K562 (cell line): ENCODE data around the gene MCM5. TPM values are rescaled to one million over a fixed set of nuclear protein-coding genes. Genes with fewer than 3 reads are reported as not detected.

ENCODE experiments used
- ATAC-seq: fragments of 200-7000 bp; cut with Tn5 transposase; 3 replicates; pipeline ENCODE4 v1.9.1; 2020; ENCODE audit warnings: moderate library complexity
- BruUV-seq: library from RNA; stranded (reverse); fragments of 400-500 nt; replicated peaks from 2 replicates; lab custom pipeline; 2021; lab: Mats Ljungman, UMichigan
- CTCF ChIA-PET: fragments of 300-600 bp; formaldehyde crosslinking; extraction: SDS; loops from one replicate; lab custom pipeline; 2021; ENCODE audit warnings: low intra/inter-chr PET ratio; lab: Yijun Ruan, JAX
- POLR2A ChIA-PET: fragments of 300-600, 350-650 bp; sonication (Branson Sonifier 250); formaldehyde crosslinking; extraction: SDS; loops from one replicate; lab custom pipeline; 2021; ENCODE audit warnings: antibody characterized with exemption, inconsistent platforms; lab: Yijun Ruan, JAX
- DNase-seq, 4 experiments: peaks; one replicate each; pipeline versions ENCODE4 v3.0.0 to v3.0.0-alpha.2; 2011 to 2018; ENCODE audit warnings: low spot score in 3 of 4, mixed read lengths in 3 of 4; ENCODE audit errors: extremely low read depth in 1 of 4
- FAIRE-seq: peaks from 2 replicates; lab custom pipeline; 2011; peaks lifted over from hg19 to GRCh38; lab: Jason Lieb, UNC
- H2AFZ ChIP-seq: 2 replicates; pipeline ENCODE4 v1.6.0; 2011; ENCODE audit warnings: low read depth, low read length, control low read depth, inconsistent platforms
- H3K27ac ChIP-seq: fragments of 200-600 bp; 3 replicates; pipeline ENCODE4 v1.8.0; 2011; ENCODE audit warnings: low read depth, mild to moderate bottlenecking, control low read depth, inconsistent platforms, low read length, moderate library complexity, mixed read lengths; ENCODE audit errors: extremely low read depth
- H3K27me3 ChIP-seq, 2 experiments: fragments of 300-600 bp in 1 of 2; 2 replicates in 1 of 2; 3 replicates in 1 of 2; pipeline versions ENCODE4 v1.6.0 to v1.8.0; 2011; ENCODE audit warnings: inconsistent platforms in 2 of 2, low read length in 2 of 2, mild to moderate bottlenecking in 1 of 2, mixed read lengths in 1 of 2, moderate library complexity in 1 of 2; ENCODE audit not compliant: control insufficient read depth in 2 of 2, insufficient read depth in 2 of 2
- H3K36me3 ChIP-seq: fragments of 300-600 bp; 3 replicates; pipeline ENCODE4 v1.8.0; 2011; ENCODE audit warnings: mild to moderate bottlenecking, low read length, inconsistent platforms; ENCODE audit not compliant: control insufficient read depth, insufficient read depth
- H3K4me1 ChIP-seq, 2 experiments: fragments of 200-600 bp in 1 of 2; replicated peaks in 1 of 2; 2 replicates in 1 of 2; 3 replicates in 1 of 2; pipeline versions ENCODE4 v1.5.1 to v1.8.0; 2011; ENCODE audit warnings: inconsistent platforms in 2 of 2, low read length in 2 of 2, mild to moderate bottlenecking in 1 of 2, mixed read lengths in 1 of 2, moderate library complexity in 1 of 2; ENCODE audit not compliant: control insufficient read depth in 2 of 2, insufficient read depth in 2 of 2
- H3K4me2 ChIP-seq: 2 replicates; pipeline ENCODE4 v1.6.1; 2011; ENCODE audit warnings: low read length, control low read depth, inconsistent platforms, mixed read lengths; ENCODE audit not compliant: insufficient read depth
- H3K4me3 ChIP-seq: fragments of 200-600 bp; sonication (generic), shearing (Covaris generic); 2 replicates; pipeline ENCODE4 v1.5.1; 2016; ENCODE audit warnings: control low read depth, inconsistent platforms
- H3K79me2 ChIP-seq: fragments of 200-600 bp; 3 replicates; pipeline ENCODE4 v1.8.0; 2011; ENCODE audit warnings: low read length, inconsistent platforms; ENCODE audit not compliant: control insufficient read depth, insufficient read depth
- H3K9ac ChIP-seq, 2 experiments: 2 replicates each; pipeline versions ENCODE4 v1.6.0 to v1.6.1; 2011; ENCODE audit warnings: low read depth in 2 of 2, low read length in 2 of 2, control low read depth in 1 of 2, inconsistent platforms in 1 of 2, mild to moderate bottlenecking in 1 of 2, mixed read lengths in 1 of 2; ENCODE audit not compliant: insufficient read depth in 1 of 2
- H3K9me1 ChIP-seq: one replicate; pipeline ENCODE4 v1.6.0; 2011; ENCODE audit warnings: inconsistent platforms, mild to moderate bottlenecking, low read length, moderate library complexity; ENCODE audit not compliant: control insufficient read depth, insufficient read depth
- H3K9me3 ChIP-seq: replicated peaks from 2 replicates; pipeline ENCODE4 v1.5.1; 2011; ENCODE audit warnings: low read depth, low read length, inconsistent platforms; ENCODE audit not compliant: control insufficient read depth, insufficient read depth
- H4K20me1 ChIP-seq: replicated peaks from 2 replicates; pipeline ENCODE4 v1.6.1; 2011; ENCODE audit warnings: low read length, inconsistent platforms, mixed read lengths; ENCODE audit not compliant: control insufficient read depth, insufficient read depth
- ARID1B ChIP-seq: fragments of 450-650 bp; IDR thresholded peaks from 2 replicates; pipeline ENCODE4 v1.6.1; 2016; ENCODE audit warnings: antibody characterized with exemption, mild to moderate bottlenecking, inconsistent platforms
- ELF2 ChIP-seq: fragments of 250-450 bp; sonication (Bioruptor Pico); IDR thresholded peaks from 2 replicates; pipeline ENCODE4 v1.5.0; 2021; ENCODE audit warnings: mild to moderate bottlenecking
- GTF2E2 ChIP-seq: fragments of 200-800 bp; sonication (Bioruptor generic); IDR thresholded peaks from 2 replicates; pipeline ENCODE4 v1.6.1; 2016; ENCODE audit warnings: missing genetic modification characterization, missing compliant biosample characterization
- ILK ChIP-seq: fragments of 450-650 bp; IDR thresholded peaks from 2 replicates; pipeline ENCODE4 v1.6.1; 2016; ENCODE audit warnings: missing genetic modification characterization, low read depth, mild to moderate bottlenecking, missing compliant biosample characterization, moderate library complexity, borderline replicate concordance
- MCM3 ChIP-seq: fragments of 450-650 bp; IDR thresholded peaks from 2 replicates; pipeline ENCODE4 v1.6.1; 2016
- MED1 ChIP-seq: sonication (generic); formaldehyde crosslinking; IDR thresholded peaks from 2 replicates; pipeline ENCODE4 v1.8.1; 2023; ENCODE audit warnings: missing genetic modification reagents, borderline replicate concordance
- MYNN ChIP-seq, 2 experiments: sonication (generic); formaldehyde crosslinking in 1 of 2; IDR thresholded peaks; 2 replicates each; pipeline versions ENCODE4 v1.5.0 to v1.6.1; 2016 to 2020; ENCODE audit warnings: antibody characterized with exemption in 1 of 2, missing genetic modification reagents in 1 of 2
- PHF21A ChIP-seq: fragments of 450-650 bp; IDR thresholded peaks from 2 replicates; pipeline ENCODE4 v1.6.1; 2017; ENCODE audit warnings: low read depth, borderline replicate concordance
- RBBP5 ChIP-seq: fragments of 200-600 bp; sonication (generic); IDR thresholded peaks from 2 replicates; pipeline ENCODE4 v1.6.1; 2012; ENCODE audit warnings: borderline replicate concordance, mild to moderate bottlenecking, low read length, control low read depth, inconsistent platforms; ENCODE audit not compliant: insufficient read depth, poor library complexity, severe bottlenecking
- XRCC5 ChIP-seq: fragments of 200-400 bp; formaldehyde crosslinking; IDR thresholded peaks from 2 replicates; pipeline ENCODE4 v1.6.1; 2017; ENCODE audit warnings: low read depth, mild to moderate bottlenecking, low read length
- ZNF133 ChIP-seq: fragments of 250-450 bp; sonication (Bioruptor Pico); IDR thresholded peaks from 2 replicates; pipeline ENCODE4 v1.4.0; 2020; ENCODE audit warnings: mild to moderate bottlenecking
- WGBS: fragments of 100-300 bp; shearing (Covaris generic); methylation state at CpG from one replicate; pipeline ENCODE4 v1.1.6; 2016; ENCODE audit warnings: low coverage, mixed read lengths; ENCODE audit not compliant: insufficient coverage; ENCODE audit errors: missing lambda C conversion rate; 5-methylcytosine and 5-hydroxymethylcytosine counted together
- in situ Hi-C: fragments of 300-500 bp; cut with MboI; formaldehyde crosslinking; loops from 4 replicates; pipeline ENCODE4 v1.15.0; 2018; ENCODE audit warnings: inconsistent platforms, mixed read lengths
- intact Hi-C: fragments of 100-400 bp; cut with micrococcal nuclease; formaldehyde crosslinking; loops from 2 replicates; pipeline ENCODE4 v1.14.2; 2022
- polyA plus RNA-seq, 8 experiments: library from polyadenylated mRNA; depleted of rRNA in 4 of 8; stranded (reverse) in 5 of 8; unstranded in 3 of 8; fragments of >200 nt; fragmentation: Nextera tagmentation in 2 of 8; fragmentation: Illumina TruSeq in 1 of 8; extraction: Ambion mirVana in 2 of 8; extraction: Trizol in 1 of 8; gene quantifications; 2 replicates each; pipeline versions ENCODE4 v1.2.1 to v1.2.3, GENCODE V29; 2011 to 2014; ENCODE audit warnings: inconsistent platforms in 1 of 8, missing spikeins in 1 of 8
- total RNA-seq, 7 experiments: library from RNA; depleted of rRNA in 6 of 7; stranded (reverse); fragments of >200 nt in 6 of 7; fragmentation: Illumina TruSeq in 2 of 7; extraction: Trizol in 2 of 7; gene quantifications; 2 replicates each; pipeline versions ENCODE4 v1.2.1 to v1.2.3, GENCODE V29; 2011 to 2021; ENCODE audit warnings: low replicate concordance in 1 of 7
- TF ChIP-seq, protein P1 (sequence below): fragments of 250-450 bp; sonication (Bioruptor Pico); IDR thresholded peaks from 2 replicates; pipeline ENCODE4 v1.5.0; 2021

MCM5 gene
- total and polyA plus RNA-seq, 9 of the 15 experiments (the other 6 are each of a cell fraction or from before 2014, with no cell fraction given) = 5.6 to 180 (median 66.1) TPM

DNA sequence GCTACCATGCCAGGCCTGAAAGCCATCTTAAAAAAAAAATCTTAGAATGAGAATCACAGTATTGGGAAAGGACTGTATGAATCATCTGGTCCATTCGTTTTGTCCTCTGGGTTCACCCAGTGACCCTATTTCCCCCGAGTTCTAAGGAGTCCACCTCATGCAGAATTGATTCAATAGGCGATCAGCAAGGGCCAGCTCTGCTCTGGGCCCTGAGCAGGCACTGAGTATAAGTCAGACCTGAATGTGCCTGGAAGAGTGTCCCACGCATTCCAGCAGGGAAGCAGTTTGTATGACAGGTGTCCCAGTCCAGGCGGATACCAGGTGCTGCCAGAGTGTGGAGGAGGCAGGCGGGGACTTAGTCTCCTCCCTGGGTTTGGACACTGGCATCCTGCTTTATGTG, 19.9 kb upstream of the MCM5 start:
- POLR2A ChIA-PET = no interaction called here
- ATAC-seq (no peak), FAIRE-seq (no peak)

More for the DNA sequence above, 19.9 kb upstream of the MCM5 start:
- CTCF ChIA-PET = no interaction called here
- 73% methylated on average over 6 of the region's 6 CpGs for WGBS
- DNase-seq = no peak
- Histone ChIP-seq H3K9ac (no peak overlapping the region), H3K9me3 (no peaks in the 10 kb centered on the region), H3K27me3 (no peaks in the 10 kb centered on the region), H3K79me2 (no peaks in the 10 kb centered on the region), H3K4me1 (peaks cover 20 to 24% of the 10 kb centered on the region in 2 experiments), H2AFZ (no peak overlapping the region), H3K4me3 (no peak overlapping the region), H3K36me3 (no peaks in the 10 kb centered on the region), H4K20me1 (no peaks in the 10 kb centered on the region), H3K9me1 (no peaks in the 10 kb centered on the region), H3K27ac (no peak overlapping the region), H3K4me2 (no peak overlapping the region)
- BruUV-seq = no TSS peak
- intact Hi-C loops = no loop called here
- TF ChIP-seq RBBP5 = no peak
- no peak for TF ChIP-seq ZNF133 (CRISPR knock-in tag)
- TF ChIP-seq, protein P1, sequence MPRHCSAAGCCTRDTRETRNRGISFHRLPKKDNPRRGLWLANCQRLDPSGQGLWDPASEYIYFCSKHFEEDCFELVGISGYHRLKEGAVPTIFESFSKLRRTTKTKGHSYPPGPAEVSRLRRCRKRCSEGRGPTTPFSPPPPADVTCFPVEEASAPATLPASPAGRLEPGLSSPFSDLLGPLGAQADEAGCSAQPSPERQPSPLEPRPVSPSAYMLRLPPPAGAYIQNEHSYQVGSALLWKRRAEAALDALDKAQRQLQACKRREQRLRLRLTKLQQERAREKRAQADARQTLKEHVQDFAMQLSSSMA (CRISPR knock-in tag) = no peak
- no peak for TF ChIP-seq ARID1B
- TF ChIP-seq MYNN (IDR thresholded peaks at IDR 0.05) = no peak
- no peak for TF ChIP-seq MYNN (CRISPR knock-in tag; IDR thresholded peaks at IDR 0.05)
- no peak for TF ChIP-seq ELF2 (CRISPR knock-in tag)
- TF ChIP-seq PHF21A = no peak
- no peak for TF ChIP-seq XRCC5
- TF ChIP-seq MED1 (CRISPR knock-in tag) = no peak
- no peak for TF ChIP-seq MCM3
- no peak for TF ChIP-seq ILK
- TF ChIP-seq GTF2E2 (tag) = no peak
- in situ Hi-C loops = no loop called here
